GM20000 (cell line): ENCODE data around the gene ASCC3.
"Not testable (repeated sequence)": the region's sequence is repeated elsewhere in the genome, so short reads cannot be mapped to it uniquely, and the experiment has no call there.

ENCODE experiments used
- DNase-seq: peaks from one replicate; pipeline ENCODE4 v3.0.0; 2012; ENCODE audit warnings: low spot score
- TF ChIP-seq, protein P1 (sequence below): IDR thresholded peaks from 2 replicates; pipeline ENCODE4 v1.5.1; 2012; ENCODE audit warnings: mild to moderate bottlenecking, control low read depth; ENCODE audit errors: extremely low read depth, missing control alignments

ASCC3 gene

DNA sequence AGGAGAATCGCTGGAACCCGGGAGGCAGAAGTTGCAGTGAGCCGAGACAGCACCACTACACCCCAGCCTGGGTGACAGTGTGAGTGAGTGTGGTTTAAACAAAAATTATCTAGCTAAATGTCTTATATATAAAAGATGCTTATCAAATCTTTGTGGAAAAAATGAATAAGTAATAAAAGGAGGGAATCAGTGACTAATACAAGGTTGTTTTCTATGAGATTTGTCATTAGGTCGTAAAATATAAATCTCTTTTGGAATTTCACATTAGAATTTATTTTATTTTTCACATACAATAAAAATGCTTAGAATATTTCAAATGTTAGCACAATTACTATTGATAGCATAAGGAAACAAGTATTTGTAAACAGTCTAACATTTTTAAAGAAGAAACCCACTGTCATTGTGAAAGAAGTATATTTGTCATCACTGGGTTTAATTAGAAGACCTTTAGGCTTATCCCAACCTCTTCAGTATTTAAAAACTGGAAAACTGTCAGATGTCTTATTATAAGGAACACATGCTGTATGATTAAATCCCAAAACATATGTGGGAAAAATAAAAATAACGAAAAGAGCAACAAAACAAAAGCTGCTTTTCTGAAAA lies 47.1 kb downstream of the ASCC3 start:
- TF ChIP-seq, protein P1, sequence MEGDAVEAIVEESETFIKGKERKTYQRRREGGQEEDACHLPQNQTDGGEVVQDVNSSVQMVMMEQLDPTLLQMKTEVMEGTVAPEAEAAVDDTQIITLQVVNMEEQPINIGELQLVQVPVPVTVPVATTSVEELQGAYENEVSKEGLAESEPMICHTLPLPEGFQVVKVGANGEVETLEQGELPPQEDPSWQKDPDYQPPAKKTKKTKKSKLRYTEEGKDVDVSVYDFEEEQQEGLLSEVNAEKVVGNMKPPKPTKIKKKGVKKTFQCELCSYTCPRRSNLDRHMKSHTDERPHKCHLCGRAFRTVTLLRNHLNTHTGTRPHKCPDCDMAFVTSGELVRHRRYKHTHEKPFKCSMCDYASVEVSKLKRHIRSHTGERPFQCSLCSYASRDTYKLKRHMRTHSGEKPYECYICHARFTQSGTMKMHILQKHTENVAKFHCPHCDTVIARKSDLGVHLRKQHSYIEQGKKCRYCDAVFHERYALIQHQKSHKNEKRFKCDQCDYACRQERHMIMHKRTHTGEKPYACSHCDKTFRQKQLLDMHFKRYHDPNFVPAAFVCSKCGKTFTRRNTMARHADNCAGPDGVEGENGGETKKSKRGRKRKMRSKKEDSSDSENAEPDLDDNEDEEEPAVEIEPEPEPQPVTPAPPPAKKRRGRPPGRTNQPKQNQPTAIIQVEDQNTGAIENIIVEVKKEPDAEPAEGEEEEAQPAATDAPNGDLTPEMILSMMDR, result no peak
- DNase-seq, result no peak

DNA sequence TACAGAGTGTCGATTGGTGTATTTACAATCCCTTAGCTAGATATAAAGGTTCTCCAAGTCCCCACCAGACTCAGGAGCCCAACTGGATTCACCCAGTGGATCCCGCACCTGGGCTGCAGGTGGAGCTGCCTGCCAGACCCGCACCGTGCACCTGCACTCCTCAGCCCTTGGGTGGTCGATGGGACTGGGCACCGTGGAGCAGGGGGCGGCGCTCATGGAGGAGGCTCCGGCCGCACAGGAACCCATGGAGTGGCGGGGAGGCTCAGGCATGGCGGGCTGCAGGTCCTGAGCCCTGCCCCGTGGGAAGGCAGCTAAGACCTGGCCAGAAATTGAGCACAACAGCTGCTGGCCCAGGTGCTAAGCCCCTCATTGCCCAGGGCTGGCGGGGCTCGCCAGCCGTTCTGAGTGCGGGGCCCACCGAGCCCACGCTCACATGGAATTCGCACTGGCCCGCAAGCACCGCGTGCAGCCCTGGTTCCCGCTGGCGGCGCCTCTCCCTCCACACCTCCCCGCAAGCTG lies 52.0 kb downstream of the ASCC3 start:
- DNase-seq, result not testable (repeated sequence)

DNA sequence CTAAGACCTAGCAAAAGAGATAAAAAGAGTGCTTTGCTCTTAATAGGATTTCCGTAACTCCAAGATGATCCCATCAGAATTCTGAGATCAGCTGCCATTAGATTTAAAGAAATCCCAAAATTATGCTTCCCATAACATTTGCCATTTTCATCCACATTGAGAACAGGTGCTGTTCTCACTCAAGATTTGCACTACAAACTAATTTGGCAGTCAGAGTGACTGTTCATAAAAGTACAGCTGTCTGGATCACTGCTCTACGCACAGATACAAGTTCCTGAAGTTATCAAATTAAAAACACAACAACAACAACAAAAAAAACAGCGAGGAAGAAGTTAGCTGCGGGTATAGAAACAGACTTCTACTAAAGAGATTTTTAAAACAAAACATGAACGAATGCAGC lies 58.1 kb downstream of the ASCC3 start:
- DNase-seq, result no peak
- TF ChIP-seq, protein P1, result no peak

DNA sequence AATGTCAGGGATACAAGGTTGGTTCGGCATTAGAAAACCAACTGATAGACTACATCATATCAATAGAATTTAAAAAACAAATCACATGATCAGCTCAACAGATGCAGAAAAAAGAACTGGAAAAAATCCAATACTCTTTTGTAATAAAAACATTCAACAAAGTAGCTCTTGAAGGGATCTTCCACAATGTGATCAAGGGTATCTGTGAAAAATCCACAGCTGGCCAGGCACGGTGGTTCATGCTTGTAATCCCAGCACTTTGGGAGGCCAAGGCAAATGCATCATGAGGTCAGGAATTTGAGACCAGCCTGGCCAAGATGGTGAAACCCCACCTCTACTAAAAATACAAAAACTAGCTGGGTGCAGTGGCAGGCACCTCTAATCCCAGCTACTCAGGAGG lies 63.1 kb downstream of the ASCC3 start:
- TF ChIP-seq, protein P1, result no peak

DNA sequence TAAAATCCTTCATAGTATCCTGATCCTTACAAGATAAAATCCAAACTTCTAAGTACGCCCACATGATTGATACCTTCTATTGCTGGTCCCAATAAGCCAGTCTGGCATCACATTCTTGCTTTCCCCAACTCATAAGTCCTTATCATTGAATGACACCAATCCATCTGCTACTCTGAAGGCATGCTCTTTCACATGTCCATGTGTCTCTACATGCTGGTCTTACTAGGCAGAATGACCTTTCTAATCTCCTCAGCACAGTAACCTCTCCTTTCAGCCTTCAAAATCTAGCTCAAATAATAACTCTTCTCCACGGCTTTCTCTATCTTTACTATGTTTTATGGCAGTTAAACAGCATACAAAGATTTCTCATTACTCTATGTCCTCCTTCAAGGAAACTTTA lies 71.1 kb downstream of the ASCC3 start:
- DNase-seq, result no peak
- TF ChIP-seq, protein P1, result no peak

More for the DNA sequence above, 63.1 kb downstream of the ASCC3 start:
- no peak for DNase-seq

DNA sequence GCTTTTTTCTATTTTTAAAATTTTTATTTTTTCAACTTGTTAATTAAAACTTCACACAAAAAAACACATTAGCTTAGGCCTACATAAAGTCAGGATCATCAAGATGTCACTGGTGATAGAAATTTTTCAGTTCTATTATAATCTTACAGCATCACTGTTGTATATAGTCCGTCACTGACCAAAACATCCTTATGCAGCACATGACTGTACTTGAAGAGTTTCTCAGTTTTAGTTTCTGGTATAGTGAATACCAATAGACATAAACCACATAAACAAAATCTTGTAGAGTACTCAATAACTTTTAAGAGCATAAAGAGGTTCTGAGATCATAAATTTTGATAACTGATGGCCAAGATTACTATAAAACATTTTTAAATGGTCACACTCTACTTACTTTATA lies 71.8 kb downstream of the ASCC3 start:
- DNase-seq, result no peak
- TF ChIP-seq, protein P1, result no peak

DNA sequence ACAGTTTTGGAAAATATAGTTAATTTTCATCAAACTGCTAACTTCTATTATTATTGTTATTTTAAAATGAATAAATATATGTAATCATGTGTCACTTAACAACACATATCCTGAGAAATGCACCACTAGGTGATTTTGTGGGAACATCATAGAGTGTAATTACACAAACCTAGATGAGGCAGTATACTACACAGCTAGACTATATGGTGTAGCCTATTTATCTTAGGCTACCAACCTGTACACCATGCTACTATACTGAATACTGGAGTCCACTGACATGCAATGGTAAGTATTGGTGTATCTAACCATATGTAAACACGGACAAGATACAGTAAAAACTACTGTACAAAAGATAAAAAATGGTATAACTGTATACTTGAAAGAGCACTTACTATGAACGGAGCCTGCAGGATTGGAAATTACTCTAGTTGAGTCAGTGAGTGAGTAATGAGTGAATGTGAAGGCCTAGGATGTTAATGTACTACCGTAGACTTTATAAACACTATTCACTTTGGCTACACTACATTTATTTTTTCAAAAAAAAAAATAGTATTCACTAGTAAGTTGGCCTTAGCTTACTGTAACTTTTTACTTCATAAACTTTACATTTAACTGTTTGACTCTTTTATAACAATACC lies 72.4 kb downstream of the ASCC3 start:
- TF ChIP-seq, protein P1, result no peak
- no peak for DNase-seq

DNA sequence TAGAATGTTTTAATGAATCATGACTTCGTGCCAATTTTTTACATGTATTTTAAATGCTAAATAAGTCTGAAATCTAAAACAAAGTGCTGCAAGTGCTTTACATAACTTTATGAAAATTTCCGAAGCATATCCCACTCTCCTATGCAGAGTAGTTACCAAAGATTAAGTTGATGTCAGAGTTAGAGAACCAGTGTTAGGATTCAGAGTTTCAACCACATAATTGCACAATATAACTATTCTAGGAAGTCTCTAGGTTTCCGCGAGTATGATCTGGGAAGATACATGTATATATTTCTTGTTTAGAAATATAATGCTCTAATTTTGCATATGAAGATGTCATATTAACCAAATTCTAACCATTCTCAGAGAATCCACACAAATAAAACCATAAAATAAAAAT lies 74.8 kb downstream of the ASCC3 start:
- TF ChIP-seq, protein P1, result no peak
- DNase-seq, result no peak
